Tibial nerve (tissue), 4 donors: ENCODE measurements around the gene SNED1. TPM values are rescaled to one million over a fixed set of nuclear protein-coding genes. Genes with fewer than 3 reads are reported as not detected.

Source experiments
- DNase-seq, 2 donors: peaks; one replicate each; pipeline ENCODE4 v3.0.0-alpha.2; 2019; ENCODE audit warnings: low spot score in 2 of 2
- H3K27ac ChIP-seq, 4 donors: fragments of 200-600 bp; sonication (generic) in 3 of 4; one replicate each; pipeline ENCODE4 v1.5.1; 2017 to 2019; ENCODE audit warnings: mild to moderate bottlenecking in 1 of 4
- H3K27me3 ChIP-seq, 2 donors: fragments of 200-600 bp; sonication (generic) in 1 of 2; one replicate each; pipeline versions ENCODE4 v1.5.1 to v1.6.0; 2017 to 2019
- H3K36me3 ChIP-seq, 3 donors: fragments of 200-600 bp; sonication (generic); one replicate each; pipeline ENCODE4 v1.5.1; 2018 to 2019
- H3K4me1 ChIP-seq, 4 donors: fragments of 200-600 bp; sonication (generic) in 3 of 4; one replicate each; pipeline ENCODE4 v1.5.1; 2017 to 2019
- H3K4me3 ChIP-seq, 4 donors: fragments of 200-600 bp; sonication (generic) in 3 of 4; one replicate each; pipeline ENCODE4 v1.5.1; 2017 to 2019; ENCODE audit warnings: mild to moderate bottlenecking in 1 of 4, moderate library complexity in 1 of 4
- H3K9me3 ChIP-seq, 4 donors: fragments of 200-600 bp; sonication (generic) in 3 of 4; one replicate each; pipeline ENCODE4 v1.5.1; 2017 to 2019
- CTCF ChIP-seq, 5 experiments: fragments of 200-600 bp in 3 of 5; fragments of 450-650 bp in 2 of 5; sonication (generic) in 3 of 5; IDR thresholded peaks; one replicate each; pipeline ENCODE4 v1.5.1; 2016 to 2019; ENCODE audit warnings: antibody characterized with exemption in 5 of 5, mild to moderate bottlenecking in 3 of 5, moderate library complexity in 2 of 5
- EP300 ChIP-seq, 2 donors: sonication (generic); formaldehyde crosslinking; IDR thresholded peaks; one replicate each; pipeline ENCODE4 v1.6.1; 2017; ENCODE audit warnings: antibody characterized with exemption in 2 of 2, mild to moderate bottlenecking in 1 of 2
- POLR2A ChIP-seq, 2 donors: fragments of 450-650 bp; IDR thresholded peaks; one replicate each; pipeline ENCODE4 v1.6.1; 2017; ENCODE audit warnings: antibody characterized with exemption in 2 of 2, mild to moderate bottlenecking in 2 of 2, moderate library complexity in 2 of 2
- WGBS, 2 donors: methylation state at CpG; one replicate each; pipeline ENCODE4 v1.1.5; 2018; 5-methylcytosine and 5-hydroxymethylcytosine counted together
- total RNA-seq, 4 donors: library from RNA; depleted of rRNA; stranded (reverse); fragments of >200 nt; gene quantifications; one replicate each; pipeline ENCODE4 v1.1.0, GENCODE V29; 2016

Gene SNED1
- total RNA-seq, 4 donors from 2014 or later: 116 to 226 (median 141) TPM

- H3K4me3 ChIP-seq: peak overlapping the region in 1 of 4 donors; percentile 76
- peaks cover 0 to 67% (median 0%) of the 10 kb centered on the region in 3 donors for H3K36me3 ChIP-seq
- peak; percentile 3 to 11 for DNase-seq
- peaks cover 0 to 34% (median 12%) of the 10 kb centered on the region in 4 donors for H3K9me3 ChIP-seq
- TF ChIP-seq EP300 (IDR thresholded peaks at IDR 0.05) (no peak), CTCF (IDR thresholded peaks at IDR 0.05) (no peak), POLR2A (IDR thresholded peaks at IDR 0.05) (no peak)
- 72 to 82% methylated on average over 19 of the region's 21 CpGs for WGBS, 2 donors
- H3K27me3 ChIP-seq: no peaks in the 10 kb centered on the region
- H3K4me1 ChIP-seq: peaks cover 0 to 43% (median 12%) of the 10 kb centered on the region in 4 donors
- H3K27ac ChIP-seq: peak overlapping the region in 1 of 4 donors; percentile 15
These were observed 3.2 kb downstream of the SNED1 start for GRCh38 chr2:241001413-241002274.

- Histone ChIP-seq H3K4me3 (peak overlapping the region in 1 of 4 donors; percentile 76), H3K27ac (peak overlapping the region in 1 of 4 donors; percentile 15), H3K4me1 (peaks cover 0 to 35% (median 6%) of the 10 kb centered on the region in 4 donors), H3K36me3 (peaks cover 0 to 67% (median 0%) of the 10 kb centered on the region in 3 donors), H3K27me3 (no peaks in the 10 kb centered on the region), H3K9me3 (peaks cover 0 to 34% (median 12%) of the 10 kb centered on the region in 4 donors)
- TF ChIP-seq CTCF (IDR thresholded peaks at IDR 0.05): no peak
- no peak for TF ChIP-seq POLR2A (IDR thresholded peaks at IDR 0.05)
- no peak for TF ChIP-seq EP300 (IDR thresholded peaks at IDR 0.05)
- 74 to 82% methylated on average over 9 to 11 of the region's 11 CpGs for WGBS, 2 donors
- DNase-seq: peak; percentile 3 to 10
These were observed 4.0 kb downstream of the SNED1 start for GRCh38 chr2:241002275-241003046.

GRCh38 chr2:241003047-241003360, 4.6 kb downstream of the SNED1 start:
- Histone ChIP-seq H3K27ac (no peak overlapping the region), H3K4me3 (no peak overlapping the region), H3K9me3 (peaks cover 0 to 34% (median 12%) of the 10 kb centered on the region in 4 donors), H3K36me3 (peaks cover 0 to 67% (median 0%) of the 10 kb centered on the region in 3 donors), H3K4me1 (peaks cover 0 to 30% (median 3%) of the 10 kb centered on the region in 4 donors), H3K27me3 (no peaks in the 10 kb centered on the region)
- no peak for DNase-seq
- WGBS, 2 donors: 92 to 94% methylated on average over 7 of the region's 7 CpGs
- no peak for TF ChIP-seq EP300 (IDR thresholded peaks at IDR 0.05)
- no peak for TF ChIP-seq POLR2A (IDR thresholded peaks at IDR 0.05)
- TF ChIP-seq CTCF (IDR thresholded peaks at IDR 0.05): no peak

GRCh38 chr2:241003369-241003768, 5.0 kb downstream of the SNED1 start:
- Histone ChIP-seq H3K36me3 (peaks cover 0 to 67% (median 0%) of the 10 kb centered on the region in 3 donors), H3K27me3 (no peaks in the 10 kb centered on the region), H3K27ac (no peak overlapping the region), H3K4me1 (peaks cover 0 to 29% (median 3%) of the 10 kb centered on the region in 4 donors), H3K9me3 (peaks cover 0 to 34% (median 12%) of the 10 kb centered on the region in 4 donors), H3K4me3 (no peak overlapping the region)
- no peak for DNase-seq
- 88 to 100% methylated on average over 1 to 2 of the region's 2 CpGs for WGBS, 2 donors
- no peak for TF ChIP-seq POLR2A (IDR thresholded peaks at IDR 0.05)
- TF ChIP-seq CTCF (IDR thresholded peaks at IDR 0.05): no peak
- no peak for TF ChIP-seq EP300 (IDR thresholded peaks at IDR 0.05)
